ENCODE data around the gene PHIP. TPM values are rescaled to one million over a fixed set of nuclear protein-coding genes. Genes with fewer than 3 reads are reported as not detected.

Gene PHIP
- total RNA-seq, 2 experiments from 2014 or later = 24.5 to 25.1 TPM

GRCh38 chr6:79030023-79030422 is 48.0 kb downstream of the PHIP start:
- CTCF ChIA-PET = no interaction called here
- POLR2A ChIA-PET = interaction anchor here (0.6 kb wide), 1 partner anchor 48 kb away, joined by 3 read pairs; no protein-coding TSS in a partner anchor

DNA sequence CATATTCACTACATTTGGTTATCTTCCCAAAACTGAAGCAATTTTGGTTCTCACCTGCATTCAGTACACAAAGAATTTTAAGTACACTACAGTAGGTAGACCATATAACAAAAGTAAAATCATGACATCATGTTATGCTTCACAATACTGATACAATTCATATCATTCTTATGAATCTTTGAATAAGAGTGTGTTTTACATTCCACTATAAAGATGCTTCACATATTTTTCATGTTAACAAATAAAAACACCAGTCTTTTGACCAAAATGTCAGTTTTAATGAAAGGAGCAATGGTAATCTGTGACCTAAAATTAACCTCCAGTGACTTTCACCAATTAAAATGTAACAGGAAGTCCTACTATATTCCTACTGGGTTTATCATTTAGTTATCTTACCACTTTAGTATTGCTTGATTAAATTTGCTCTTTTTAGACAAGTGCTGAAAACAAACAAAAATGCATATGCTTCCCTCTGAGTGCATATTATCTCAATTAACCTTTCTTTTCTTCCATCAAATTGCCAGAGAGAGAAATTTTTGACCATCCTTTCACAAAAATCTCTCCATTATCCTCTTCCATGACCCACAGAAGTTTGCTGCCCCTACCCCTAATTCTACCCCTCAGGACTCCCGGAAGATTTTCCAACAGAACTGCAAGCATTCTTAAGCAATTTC is 49.3 kb downstream of the PHIP start:
- POLR2A ChIA-PET = no interaction called here
- CTCF ChIA-PET = no interaction called here

- ChIA-PET POLR2A (no interaction called here), CTCF (no interaction called here)
Observed at GRCh38 chr6:79011940-79012339, 66.1 kb downstream of the PHIP start.

DNA sequence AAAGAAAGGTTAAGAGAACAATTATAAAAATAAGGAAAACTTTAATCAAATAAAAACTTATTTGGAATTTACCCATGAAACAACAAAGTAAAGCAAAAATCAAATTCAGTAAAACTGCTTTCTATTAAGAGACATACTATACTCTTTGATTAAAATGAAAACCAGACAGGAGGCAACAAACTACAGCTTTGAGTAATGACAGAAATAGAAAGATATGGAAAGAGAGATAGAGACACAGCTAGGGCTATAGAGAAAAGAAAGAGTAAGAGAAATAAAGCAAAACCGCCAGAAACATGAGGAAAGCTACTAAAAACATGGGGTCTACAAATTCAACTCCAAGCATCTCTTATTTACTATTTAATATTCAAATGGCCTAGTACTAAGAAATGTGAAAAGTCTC is 67.6 kb downstream of the PHIP start:
- ChIA-PET CTCF (no interaction called here), POLR2A (no interaction called here)

GRCh38 chr6:79009819-79010218 is 68.2 kb downstream of the PHIP start:
- POLR2A ChIA-PET = no interaction called here
- CTCF ChIA-PET = no interaction called here

- ChIA-PET CTCF (no interaction called here), POLR2A (no interaction called here)
Observed at GRCh38 chr6:79005497-79005896, 72.6 kb downstream of the PHIP start.

GRCh38 chr6:79005024-79005423 is 73.0 kb downstream of the PHIP start:
- CTCF ChIA-PET = no interaction called here

GRCh38 chr6:79004239-79004638 is 73.8 kb downstream of the PHIP start:
- CTCF ChIA-PET = no interaction called here
- POLR2A ChIA-PET = no interaction called here

More at GRCh38 chr6:79005024-79005423, 73.0 kb downstream of the PHIP start:
- POLR2A ChIA-PET = no interaction called here

DNA sequence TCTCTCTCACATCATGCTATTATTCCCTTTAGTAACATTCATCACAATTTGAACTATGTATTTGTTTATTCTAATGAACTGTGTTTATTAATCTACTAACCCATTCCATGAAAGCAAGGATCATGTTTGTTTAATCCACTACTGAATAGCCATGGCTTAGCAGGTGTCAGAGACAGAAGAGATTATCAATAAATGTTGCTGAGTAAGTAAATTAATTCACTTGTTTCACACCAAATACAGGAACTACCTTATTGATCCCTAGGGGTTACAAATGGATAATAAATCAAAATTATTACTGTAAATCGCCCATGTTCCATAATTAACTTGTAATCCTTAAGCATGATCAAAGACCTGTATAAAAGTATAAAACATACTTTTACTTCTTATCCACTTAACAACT is 76.6 kb downstream of the PHIP start:
- POLR2A ChIA-PET = no interaction called here
- CTCF ChIA-PET = no interaction called here

DNA sequence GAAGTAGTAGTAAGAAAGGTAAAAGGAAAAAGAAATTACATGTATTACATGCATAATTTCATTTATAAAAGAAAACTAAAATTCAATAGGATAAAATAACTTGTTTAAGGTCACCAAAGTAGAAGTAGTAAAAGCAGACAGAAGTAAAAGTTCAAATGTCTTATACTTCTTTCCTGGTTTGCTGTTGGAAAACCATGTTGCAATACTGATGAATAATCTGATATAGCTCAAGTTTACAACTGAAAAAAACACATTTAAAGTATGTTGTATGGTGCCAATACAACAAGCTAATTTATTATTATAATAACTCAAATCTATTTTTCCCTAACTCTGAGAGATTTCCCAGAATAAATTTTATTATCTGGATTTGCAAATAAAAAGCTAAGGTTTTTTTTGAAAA is 78.3 kb downstream of the PHIP start:
- POLR2A ChIA-PET = no interaction called here
- CTCF ChIA-PET = no interaction called here

DNA sequence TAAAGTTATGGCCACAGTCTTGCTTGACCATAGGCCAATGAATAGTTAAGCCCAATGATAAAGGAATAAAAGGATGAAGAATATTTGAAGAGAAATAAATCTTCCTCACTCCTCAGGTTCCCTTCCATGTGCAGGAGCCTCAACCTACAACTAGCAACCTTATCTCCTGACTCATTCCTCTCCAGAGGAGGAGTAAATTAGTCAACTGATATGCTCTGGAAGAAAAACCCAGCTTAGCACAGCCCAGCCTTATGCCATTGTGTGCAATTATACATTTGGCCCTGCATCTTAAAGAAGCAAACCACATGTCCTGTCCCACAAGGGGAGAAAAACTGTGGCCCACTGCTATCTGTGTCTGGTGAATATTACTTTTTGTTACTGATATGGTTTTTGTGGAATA is 82.1 kb downstream of the PHIP start:
- POLR2A ChIA-PET = no interaction called here
- CTCF ChIA-PET = no interaction called here

- ChIA-PET POLR2A (no interaction called here), CTCF (no interaction called here)
Observed at GRCh38 chr6:78995346-78995745, 82.7 kb downstream of the PHIP start.

DNA sequence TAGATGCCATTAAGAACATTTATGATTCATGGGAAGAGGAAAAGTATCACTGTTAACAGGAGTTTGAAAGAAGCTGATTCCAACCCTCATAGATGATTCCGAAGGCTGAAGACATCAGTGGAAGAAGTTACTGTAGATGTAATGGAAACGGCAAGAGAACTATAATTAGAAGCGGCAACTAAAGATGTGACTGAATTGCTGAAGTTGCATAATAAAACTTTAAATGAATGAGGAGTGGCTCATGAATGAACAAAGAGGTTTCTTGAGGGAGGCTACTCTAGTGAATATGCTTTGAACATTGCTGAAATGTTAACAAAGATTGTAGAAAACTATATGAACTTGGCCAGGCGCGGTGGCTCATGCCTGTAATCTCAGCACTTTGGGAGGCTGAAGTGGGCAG is 84.1 kb downstream of the PHIP start:
- ChIA-PET CTCF (no interaction called here), POLR2A (no interaction called here)

- ChIA-PET POLR2A (no interaction called here), CTCF (no interaction called here)
Observed at GRCh38 chr6:78989191-78989590, 88.9 kb downstream of the PHIP start.

DNA sequence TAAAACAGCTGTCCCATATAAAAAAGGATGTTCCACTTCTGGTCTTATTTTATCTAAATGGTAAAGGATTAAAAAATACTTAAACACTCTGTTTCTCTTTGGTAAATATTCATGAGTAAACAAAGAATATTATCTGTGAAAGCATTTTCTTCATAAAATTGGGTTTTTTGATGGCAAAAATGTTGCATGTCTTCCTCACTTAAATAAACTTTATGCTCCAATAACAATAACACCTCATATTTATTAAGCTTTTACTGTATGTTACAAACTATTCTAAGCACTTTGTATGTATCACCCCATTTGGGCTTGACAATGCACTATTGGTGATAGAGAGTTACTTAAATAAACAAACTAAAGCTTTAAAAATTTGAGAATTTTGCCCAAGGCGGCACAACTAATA is 91.9 kb downstream of the PHIP start:
- POLR2A ChIA-PET = no interaction called here
- CTCF ChIA-PET = no interaction called here

DNA sequence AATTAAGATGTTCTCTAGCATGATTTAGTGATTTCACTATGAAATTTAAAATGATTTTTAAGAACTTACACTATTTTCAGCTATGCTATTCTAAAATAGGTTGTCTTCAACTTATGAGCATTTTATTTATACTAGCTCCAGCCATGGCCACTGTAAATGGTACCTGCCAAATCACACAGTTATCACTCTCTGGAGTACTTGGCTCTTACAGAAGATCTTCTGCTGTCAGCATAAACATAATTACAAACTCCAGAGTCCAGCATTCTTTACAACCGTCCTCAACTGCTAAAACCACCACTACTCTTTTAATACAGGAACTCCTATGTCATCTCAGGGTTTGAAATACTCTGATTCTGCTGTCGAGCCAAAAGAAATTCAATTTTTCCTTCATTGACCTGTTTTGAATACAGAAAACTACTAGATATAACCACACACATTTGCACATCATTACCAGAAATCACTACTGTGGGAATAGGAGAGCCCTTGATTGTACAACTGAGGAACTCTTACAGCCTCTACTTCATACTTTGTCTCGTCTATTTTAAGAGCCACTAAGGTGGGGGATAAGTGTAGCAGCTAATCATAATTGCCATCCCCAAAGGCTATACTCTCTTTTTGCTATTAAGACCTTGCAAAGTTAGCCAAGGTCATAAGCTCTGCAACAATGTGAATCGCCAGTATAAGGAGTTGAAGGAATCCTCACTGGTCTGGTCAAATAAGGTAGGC is 93.7 kb downstream of the PHIP start:
- POLR2A ChIA-PET = no interaction called here
- CTCF ChIA-PET = no interaction called here

DNA sequence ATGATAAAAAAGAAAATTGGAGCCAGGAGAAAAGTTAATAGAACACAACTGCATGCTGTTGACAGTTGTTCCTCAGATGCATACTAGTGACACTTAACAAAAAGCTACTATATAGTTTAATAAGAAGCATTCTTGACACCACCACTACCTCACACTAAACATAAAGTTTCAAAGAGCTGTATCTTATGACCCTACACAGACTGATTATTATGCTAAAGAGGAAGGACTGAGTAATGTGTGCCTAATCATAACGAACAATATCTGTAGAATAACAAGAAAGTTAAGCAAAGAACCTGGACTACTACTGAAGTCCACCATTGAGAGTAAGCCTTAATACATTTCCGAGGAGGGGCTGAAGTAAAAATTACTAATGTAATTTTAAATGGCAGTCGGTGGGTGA is 110.9 kb downstream of the PHIP start:
- POLR2A ChIA-PET = no interaction called here
- CTCF ChIA-PET = no interaction called here

- ChIA-PET CTCF (no interaction called here), POLR2A (no interaction called here)
Observed at GRCh38 chr6:78966542-78966941, 111.5 kb downstream of the PHIP start.

DNA sequence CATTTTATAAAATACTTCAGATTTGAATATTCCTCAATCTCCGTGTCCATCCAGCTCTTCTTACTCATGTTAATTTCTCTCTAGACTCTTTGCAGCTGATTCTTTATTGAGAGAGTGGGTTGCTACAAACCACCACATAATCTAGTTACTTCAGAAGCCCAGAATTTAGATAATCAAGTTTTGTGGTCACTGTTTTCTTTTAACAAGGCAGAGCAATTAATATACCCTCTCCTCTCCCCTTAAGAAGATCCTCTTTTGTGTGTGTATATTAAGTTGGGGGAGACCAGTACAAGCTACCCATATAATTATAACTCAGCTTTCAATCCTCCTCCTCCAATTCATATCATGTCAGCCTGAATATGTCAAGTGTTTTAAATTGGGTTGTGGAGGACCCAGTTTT is 115.6 kb downstream of the PHIP start:
- POLR2A ChIA-PET = no interaction called here
- CTCF ChIA-PET = no interaction called here

- ChIA-PET POLR2A (no interaction called here), CTCF (interaction anchor here (0.6 kb wide), 1 partner anchor 11 kb away, joined by 3 read pairs; no protein-coding TSS in a partner anchor)
Observed at GRCh38 chr6:78954740-78955139, 123.3 kb downstream of the PHIP start.

GRCh38 chr6:78953798-78954197 is 124.3 kb downstream of the PHIP start:
- ChIA-PET POLR2A (no interaction called here), CTCF (no interaction called here)

DNA sequence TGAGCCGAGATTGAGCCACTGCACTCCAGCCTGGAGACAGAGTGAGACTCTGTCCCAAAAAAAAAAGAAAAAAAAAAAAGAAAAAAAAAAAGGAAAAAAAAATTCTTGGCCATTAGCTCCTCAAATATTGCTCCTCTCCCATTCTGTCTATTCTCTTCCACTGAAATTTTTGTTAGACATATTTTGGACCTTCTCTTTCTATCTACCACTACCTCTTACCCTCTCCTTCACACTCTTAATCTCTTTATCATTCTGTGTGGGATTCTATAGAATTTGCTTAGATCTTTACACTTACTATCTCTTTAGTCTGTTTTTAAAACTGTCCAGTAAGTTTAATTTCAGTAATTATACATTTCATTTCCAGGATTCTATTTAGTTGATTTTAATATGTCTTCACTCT is 125.7 kb downstream of the PHIP start:
- POLR2A ChIA-PET = interaction anchor here (0.5 kb wide), 1 partner anchor 280 kb away, joined by 5 read pairs; no protein-coding TSS in a partner anchor
- CTCF ChIA-PET = no interaction called here
